HG02981 (cell line): ENCODE results near the gene MINDY4.

ENCODE experiments used
- ATAC-seq: cut with Tn5 transposase; IDR thresholded peaks from one replicate; pipeline ENCODE4 v1.9.1; 2021; ENCODE audit warnings: mild to moderate bottlenecking, moderate library complexity; ENCODE audit not compliant: unreplicated experiment

MINDY4 gene

DNA sequence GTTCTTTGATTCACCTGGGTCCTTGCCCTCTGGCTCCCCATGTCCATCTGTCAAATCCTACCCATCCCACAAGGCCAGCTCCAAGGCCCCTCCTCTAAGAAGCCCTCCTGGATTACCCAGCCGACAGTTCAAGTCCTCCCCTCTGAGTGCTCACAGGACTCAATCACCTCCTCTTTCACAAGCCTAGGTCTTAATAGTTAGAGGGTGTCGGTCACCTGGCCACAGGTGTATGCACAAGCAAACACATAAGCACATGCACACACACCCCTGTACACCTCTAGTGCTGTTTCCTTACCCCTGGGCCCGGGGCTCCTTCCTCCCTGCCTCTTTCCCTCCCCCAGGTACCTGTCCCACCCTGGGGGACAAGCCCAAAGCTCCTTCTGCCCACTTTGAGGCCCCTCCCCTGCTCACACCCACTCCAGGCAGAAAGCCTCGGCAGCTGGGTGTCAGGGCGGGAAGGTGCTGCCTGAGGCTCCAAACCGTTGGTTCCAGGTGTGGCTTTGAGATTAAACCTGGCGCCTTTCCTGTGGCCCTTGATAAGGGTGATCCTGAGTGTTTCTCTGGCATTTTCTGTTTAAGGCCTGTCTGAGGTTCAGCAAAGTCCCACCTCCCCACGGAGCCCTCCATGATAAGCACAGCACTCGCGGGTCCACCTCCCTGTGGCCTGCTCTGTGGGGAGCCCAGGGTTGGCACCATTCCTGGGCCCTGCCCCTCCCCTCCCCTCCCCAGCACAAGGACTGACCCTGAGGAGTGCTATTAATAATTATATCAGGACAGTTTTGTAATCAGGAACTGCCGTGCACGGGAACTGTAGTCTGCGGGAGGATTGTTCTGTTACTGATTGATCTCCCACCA is 125.8 kb downstream of the MINDY4 start:
- no peak for ATAC-seq

DNA sequence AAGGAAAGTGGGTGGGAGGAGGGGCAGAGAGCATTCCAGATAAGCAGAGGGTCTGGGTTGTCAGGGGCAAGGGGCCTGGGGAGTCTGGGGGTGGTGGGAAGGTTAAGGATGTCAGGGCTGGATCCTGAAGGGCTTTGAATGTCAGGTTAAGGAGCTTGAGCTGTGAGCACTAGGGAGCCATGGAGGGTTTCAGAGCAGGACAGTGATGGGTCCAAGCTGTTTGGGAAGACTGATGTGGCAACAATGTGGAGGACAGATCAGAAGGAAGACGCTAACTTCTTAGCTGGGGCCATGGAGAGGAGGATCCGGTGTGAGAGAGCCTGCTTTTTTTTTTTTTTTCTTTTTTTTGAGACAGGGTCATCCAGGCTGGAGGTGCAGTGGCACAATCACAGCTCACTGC is 126.6 kb downstream of the MINDY4 start:
- no peak for ATAC-seq

DNA sequence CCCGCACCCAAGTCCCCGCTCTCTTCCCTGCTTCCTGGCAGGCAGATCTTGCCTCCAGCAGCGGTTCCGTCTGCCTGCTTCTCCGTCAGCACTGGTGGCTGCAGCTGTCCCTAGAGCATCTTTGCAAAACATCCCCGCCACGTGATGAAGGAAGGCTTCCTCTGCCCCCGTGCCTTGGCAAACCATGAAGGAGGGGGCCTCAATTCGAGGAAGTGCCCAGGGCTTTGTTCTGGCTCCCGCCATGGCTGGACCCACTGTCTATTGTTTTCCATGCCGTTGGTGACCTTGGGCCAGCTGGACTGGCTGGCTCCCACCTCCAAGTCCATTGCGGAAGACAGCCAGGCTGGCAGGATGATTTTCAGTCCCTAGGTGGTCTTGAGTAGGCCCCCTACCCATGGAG is 127.2 kb downstream of the MINDY4 start:
- no peak for ATAC-seq

DNA sequence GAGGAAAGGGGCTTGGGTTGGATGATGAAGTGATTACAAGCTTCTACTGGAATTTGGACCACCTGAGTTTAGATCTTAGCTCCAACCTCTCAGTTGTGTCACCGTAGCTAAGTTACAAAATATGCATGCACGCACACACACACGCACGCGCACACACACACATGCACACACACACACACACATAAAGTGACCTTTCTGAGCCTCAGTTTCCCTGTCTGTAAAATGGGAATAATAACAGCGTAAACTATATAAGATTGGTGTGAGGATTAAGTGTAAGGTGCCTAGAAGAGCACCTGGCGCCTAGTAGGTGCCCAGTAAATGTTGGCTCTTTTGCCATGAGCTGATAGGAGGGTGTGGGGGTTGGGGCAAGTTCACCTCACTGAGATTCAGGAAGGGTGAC is 127.8 kb downstream of the MINDY4 start:
- ATAC-seq, result no peak

DNA sequence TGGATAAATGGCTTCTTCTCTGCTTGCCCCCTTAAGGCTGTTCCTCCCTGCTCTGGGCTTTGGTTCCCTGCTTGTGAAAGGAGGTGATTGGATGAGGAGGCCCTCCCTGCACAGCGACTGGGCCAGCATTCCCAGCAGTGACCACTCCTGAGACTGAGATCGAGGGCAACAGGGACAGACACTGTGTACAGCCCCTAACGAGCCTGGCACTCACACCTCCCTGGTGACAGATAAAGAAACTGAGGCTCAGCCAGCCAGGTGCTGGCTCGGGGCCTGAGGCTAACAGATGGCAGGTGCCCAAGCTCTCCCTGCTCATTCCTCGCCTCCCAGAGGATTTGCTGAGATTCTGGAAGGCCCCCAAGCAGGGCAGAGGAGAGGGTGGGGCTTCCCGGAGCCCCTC is 128.4 kb downstream of the MINDY4 start:
- no peak for ATAC-seq

DNA sequence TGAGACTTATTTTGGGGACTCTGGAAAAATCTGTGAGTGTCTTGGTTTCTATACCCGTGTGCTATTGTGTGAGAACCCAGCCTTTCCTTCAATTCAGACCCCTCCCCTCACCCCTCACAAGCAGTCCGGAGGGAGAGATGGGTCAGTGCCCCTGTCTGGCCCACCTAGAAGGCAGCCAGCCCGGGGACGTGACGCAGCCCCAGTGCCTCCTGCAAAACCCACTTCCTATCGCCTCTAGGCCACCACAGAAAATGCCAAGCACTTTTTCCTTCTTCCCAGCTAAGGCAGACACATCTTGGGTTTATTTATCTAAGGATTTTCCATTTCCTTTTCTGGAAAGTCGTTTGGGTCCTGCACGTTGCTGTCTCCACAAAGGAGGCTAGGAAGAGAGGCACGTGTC is 128.8 kb downstream of the MINDY4 start:
- no peak for ATAC-seq

DNA sequence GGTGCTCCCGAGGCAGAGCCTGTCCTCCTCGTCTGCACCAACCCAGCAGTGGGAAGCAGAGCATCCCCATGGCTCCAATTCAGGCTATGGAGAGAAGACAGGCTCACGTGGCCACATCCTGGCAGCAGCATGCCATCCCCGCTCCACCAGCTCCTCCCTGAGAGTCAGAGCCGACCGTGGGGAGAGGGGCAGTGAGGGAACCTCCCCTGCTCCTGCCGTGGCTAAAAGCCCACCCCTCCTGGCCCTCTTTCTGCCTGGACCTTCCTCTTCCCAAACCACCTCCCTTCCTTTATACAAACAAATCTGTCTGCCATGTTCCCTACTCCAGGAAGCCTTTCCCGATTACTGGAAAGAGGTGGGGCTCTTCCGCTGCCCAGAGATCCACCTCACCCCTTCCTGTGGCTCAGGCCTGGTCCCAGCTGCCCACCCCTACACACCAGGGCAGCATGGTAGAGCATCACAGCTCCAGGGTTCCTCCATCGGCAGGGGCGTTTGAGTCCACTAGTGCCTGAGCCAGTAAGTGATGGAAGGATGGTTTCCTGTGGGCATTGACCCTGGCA is 129.7 kb downstream of the MINDY4 start:
- no peak for ATAC-seq

DNA sequence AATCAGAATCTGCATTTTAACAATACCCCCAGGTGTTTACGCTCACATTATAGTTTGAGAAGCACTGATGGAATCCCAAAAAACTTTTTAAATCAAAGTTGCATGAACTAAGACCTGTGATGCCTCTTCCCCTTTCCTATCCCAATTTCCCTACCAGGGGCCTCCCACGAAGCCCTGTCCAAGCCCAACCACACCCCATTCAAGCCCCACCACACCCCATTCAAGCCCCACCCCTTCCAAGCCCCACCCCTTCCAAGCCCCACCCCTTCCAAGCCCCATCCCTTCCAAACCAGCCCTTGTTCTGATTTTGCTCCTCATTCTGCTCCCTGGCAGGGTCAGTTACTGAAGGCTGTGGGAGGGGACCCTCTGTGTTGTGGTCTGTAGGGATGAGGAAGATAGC is 130.6 kb downstream of the MINDY4 start:
- ATAC-seq, result no peak

DNA sequence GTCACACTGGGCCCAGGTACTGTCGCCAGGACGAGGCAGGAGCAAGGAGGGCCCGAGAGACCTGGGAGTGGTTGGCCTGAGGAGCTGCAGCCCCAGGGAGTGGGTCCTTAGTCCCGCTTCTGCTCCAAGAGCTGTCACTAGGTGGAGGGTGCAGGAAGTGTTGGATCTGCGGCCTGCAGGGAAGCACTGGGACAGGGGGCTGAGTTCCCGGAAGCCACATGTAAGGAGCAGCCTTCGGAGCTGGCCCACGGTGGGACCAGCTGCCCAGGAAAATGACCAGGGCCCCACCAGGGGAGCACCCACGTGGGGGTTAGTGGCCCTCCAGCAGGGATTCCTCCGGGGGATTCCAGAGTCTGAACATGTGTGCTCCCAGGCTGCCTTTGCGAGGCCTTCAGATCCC is 131.2 kb downstream of the MINDY4 start:
- no peak for ATAC-seq

DNA sequence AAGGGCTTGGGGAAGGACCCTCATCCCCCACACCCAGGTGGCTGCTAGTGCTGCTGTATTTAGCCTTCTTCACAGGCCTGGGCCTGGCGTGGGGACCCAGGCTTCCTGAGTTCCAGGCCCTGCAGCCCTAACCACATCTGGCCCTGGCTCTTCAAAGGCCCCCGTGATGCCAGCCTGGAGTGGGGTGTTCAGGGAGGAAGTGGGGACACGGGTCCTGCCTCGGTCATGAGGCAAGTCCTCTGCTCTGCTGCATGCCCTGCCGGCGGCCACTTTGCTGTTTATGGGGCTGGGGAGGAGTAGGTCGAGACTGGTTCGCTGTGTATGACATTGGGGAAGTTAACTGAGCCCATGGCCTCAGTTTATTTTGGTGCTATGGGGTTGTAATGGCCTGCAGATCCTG is 131.9 kb downstream of the MINDY4 start:
- ATAC-seq, result no peak

DNA sequence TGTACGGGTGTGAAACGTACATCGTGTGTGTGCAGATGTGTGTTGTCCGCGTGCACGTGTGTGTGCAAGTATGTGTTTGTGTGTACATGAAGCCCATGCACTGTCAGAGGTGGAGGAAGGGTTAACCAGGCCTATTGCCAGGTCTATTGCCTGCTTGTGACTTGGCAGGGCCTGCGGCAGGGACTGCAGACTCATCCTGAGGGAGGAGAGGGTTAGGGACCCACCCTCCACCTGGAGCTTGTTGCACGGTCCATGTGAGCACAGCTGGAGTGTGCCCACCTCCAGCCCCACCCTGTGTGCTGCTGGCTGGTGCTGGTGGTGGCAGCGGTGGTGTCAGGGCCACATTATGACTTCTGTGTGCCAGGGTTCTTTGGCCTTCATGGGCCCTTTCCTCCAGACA is 133.3 kb downstream of the MINDY4 start:
- no peak for ATAC-seq

DNA sequence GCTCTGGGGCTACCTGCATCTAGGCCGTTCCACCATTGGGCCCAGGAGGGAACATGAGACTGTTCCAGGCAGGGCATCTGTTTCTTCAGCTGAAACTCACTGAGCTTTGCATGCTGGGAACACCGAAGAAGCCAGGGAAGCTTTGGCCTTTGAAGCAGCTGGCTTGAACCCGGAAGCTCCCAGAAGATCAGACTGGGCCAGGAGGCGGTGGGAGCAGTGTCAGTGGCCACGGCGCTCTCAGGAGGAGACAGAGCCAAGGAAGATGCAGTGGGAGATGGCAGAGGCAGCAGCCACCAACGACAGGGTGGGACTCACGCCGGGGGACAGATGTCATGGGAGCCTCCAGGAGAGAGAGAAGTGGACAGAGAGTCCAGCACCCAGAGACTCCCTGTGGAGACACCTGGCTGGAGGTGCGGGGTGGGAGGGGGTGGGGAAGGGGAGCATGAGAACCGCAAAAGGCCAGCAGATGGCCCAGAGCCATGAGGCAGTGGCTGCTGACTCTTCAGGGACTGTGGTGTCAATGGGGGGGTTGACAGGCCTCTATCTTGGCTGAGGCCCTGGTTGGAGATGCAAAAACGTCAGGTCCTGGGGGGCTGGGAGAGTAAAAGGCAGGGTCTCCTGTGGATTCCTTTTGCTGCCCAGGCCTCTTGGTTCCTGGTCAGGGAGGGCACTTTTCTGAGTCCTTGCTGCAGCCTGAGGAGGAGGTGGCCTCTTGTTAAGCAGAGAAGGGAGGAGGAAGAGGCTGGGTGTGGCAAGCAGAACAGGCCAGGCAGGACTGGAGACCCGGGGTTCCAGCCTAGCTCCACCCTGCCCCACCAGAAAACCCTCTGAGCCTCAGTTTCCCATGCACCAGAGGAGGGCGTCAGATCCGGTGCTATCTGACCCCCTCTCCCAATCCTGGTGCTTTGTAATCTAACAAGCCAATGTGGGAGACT is 134.1 kb downstream of the MINDY4 start:
- no peak for ATAC-seq

DNA sequence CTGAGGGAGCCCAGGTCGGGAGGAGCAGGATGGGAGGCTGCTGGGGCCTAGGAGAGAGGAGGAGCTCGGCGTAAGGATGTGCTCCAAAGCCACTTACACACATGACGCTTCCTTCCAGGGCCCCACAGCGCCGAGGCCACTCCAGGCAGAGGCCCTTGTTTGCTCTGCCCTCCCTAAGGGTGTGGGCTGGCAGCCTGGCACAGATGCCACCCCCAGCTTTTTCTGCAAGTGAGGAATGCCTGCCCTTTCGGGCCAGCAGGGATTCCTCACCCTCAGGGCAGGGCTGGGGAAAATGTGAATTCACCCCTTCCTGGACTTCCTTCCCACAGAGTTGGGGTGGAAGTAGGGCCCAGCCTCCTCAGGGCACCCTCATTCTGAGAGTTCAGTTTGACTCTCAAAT is 134.8 kb downstream of the MINDY4 start:
- ATAC-seq, result no peak

DNA sequence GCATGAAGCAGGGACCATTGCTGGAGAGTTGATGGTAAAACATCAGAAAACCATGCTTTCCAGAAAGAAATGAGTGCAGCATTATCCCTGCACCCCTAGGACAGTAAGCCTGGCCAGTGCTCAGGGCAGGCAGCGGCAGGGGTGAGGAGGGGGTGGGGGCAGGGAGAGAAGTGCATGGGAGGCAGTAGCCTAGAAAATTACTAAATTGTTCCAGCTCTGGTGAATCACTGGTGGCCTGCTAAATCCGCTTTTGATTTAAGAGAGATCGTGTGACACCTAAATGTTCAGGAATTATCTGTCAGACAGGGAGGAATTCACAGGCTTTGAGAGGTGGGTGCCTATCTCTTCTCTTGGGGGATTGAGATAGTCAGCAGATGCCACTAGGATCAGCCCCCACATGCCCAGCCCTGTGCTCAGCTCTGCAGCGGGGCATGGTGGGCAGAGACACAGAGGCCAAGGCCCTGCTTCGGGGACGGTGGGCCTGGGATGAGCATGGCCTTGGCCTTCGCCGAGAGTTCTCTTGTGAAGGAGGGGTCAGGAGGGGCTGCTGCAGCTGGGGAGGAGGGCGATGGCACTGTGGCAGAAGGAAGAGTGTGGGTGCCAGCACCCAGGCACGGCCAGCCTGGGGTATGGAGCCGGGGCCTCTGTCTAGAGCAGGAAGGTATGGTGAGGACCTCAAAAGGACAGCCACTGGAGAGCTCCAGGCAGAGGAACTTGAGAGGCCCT is 135.5 kb downstream of the MINDY4 start:
- ATAC-seq, result no peak

DNA sequence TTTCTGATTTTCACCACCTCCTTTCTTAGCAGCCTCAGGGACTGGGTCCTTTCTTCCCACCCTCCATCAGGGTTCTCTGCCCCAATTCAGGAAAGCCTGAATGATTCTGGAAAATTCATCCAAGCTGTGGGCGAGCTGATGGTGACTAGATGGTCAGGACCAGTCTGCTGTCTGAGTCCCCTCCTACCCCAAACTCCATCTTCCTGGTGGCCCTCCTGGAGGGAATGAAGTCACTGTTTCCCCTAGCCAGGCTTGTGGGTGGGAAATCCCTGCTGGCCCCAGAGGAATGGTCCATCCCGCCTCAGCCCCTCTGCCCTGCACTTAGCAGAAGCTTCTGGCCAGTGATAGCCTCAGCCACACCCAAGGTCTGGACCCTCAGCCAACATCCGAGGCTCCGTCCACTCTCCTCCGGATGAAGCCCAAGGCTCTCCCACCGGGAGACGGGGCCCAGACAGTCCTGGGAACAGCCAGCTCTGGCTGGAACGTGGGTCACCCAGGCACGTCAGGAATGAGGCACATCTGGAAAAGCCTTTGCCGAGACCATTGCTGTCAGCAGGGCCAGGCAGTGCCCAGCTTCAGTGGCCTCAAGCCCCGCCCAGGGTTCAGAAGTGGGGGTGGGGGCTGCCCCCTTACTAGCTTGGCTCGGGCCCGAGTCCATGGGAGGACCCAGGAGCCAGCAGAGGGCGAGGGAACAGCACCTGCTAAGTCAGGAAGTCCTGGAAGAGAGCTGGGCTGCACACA is 136.5 kb downstream of the MINDY4 start:
- ATAC-seq, result no peak

DNA sequence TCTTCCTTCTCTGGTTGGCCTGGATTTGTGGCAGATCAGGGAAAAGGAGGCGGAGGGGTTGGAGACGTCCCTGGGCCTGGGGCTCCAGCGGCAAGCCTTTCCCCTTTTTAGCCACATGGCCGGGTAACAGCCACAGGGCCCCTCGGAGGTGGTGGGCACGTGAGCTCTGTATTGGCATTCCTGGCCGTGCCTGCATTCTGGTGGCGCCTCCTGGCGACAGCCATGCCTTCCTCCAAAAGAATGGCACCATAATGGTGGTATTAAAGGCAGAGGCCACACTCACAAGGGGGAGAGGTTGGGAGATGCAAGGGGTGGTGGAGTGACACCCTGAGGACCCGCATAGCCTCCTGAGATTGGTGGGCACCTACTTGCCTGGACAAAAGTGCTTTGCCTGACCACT is 137.5 kb downstream of the MINDY4 start:
- no peak for ATAC-seq

DNA sequence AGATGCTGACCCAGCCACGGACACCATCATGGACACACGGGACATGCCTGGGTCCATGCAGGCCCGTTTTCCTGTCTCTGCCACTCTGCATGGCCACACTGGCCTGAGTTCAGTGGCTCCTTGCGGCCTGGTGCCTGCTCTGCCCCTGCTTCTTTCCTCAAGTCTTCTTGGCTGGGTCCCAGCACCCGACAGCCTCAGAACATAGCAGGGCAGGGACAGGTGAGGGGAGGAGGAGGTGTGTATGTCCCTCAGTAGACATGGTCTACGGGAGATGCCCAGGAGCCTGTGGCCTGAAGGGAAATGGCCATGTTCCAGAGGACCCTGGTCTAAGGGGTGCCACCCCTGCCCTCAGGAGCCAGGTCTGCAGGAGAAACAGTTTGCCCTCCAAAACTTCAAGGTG is 138.2 kb downstream of the MINDY4 start:
- ATAC-seq, result no peak

DNA sequence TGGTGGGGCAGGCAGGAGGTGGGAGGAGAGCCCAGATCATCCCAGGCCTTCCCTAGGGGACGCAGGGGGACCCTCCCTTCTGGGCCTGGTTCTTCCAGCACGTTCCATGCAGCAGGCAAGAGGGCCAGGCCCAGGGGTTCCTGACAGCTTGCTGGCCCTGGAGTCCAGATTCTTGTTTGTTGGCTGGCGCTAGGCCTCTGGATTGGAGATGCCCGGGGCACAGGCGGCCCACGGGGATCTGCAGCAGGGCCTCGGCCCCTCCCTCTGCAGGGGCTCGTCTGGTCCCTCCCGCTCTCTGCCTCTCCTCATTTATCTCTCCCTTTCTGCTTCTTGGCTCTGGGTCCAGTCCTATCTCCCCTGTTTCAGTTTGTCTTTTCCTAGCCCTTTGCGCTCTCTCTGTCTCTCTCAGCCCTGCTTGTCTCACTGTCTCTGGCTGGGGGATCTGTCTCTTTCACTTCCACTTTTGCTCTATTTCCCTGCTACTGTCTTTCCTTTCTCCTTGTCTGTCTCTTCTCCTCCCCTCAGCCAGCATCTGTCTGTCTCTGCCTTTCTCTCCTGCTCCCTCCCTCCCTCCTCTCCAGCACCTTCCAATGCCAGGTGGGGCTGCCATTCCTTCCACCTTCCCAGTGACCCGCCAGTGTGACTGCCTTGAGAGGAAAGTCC is 139.3 kb downstream of the MINDY4 start:
- no peak for ATAC-seq

DNA sequence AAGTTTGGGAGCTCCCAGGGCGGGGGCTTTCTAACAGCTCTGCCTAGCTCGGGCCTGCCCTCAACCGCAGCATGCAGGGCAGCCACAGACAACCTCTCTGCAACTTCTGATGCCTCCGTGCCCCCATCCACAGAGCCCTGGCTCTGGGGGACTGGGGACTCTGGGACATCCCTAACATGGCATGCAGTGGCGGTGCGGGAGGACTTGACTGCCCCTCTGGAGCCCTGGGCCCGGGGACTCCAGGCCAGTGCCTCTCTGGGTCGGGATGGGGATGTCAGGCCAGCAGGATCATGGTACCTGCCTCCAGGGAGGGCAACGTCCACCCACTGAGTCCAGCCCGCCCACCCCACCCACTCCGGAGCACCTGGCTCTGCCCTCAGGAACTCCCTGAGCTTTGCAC is 139.9 kb downstream of the MINDY4 start:
- ATAC-seq, result no peak

DNA sequence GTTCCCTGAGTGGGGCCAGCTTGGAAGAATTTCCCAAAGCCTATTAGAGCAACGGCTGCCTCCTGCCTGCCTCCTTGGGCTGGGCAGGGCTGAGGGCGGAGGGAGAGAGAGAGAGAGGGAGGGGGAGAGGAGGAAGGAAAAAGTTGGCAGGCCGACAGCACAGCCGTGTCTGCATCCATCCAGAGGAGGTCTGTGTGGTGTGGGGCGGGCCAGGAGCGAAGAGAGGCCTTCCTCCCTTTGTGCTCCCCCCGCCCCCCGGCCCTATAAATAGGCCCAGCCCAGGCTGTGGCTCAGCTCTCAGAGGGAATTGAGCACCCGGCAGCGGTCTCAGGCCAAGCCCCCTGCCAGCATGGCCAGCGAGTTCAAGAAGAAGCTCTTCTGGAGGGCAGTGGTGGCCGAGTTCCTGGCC is 140.3 kb downstream of the MINDY4 start, which contains the start of gene AQP1:
Gene AQP1 (plus strand): TSS at position 293 of the 409 bp plus-strand sequence. CDS start 57 bp downstream, at position 350.
- no peak for ATAC-seq
